GM23338 (cell line): ENCODE results near the gene TAGLN2. TPM values are rescaled to one million over a fixed set of nuclear protein-coding genes. Genes with fewer than 3 reads are reported as not detected.

ENCODE experiments used
- ATAC-seq: fragments of 200-7000 bp; cut with Tn5 transposase; 3 replicates; pipeline ENCODE4 v1.9.1; 2020
- DNase-seq: peaks from one replicate; pipeline ENCODE4 v3.0.0-alpha.2; 2015; ENCODE audit warnings: low spot score
- H2AFZ ChIP-seq: fragments of 200-600 bp; sonication (generic); 2 replicates; pipeline ENCODE4 v1.8.0; 2016; ENCODE audit warnings: antibody characterized with exemption, mild to moderate bottlenecking, moderate library complexity
- H3F3A ChIP-seq: fragments of 200-600 bp; sonication (generic); replicated peaks from 2 replicates; pipeline ENCODE4 v1.8.0; 2017; ENCODE audit warnings: antibody characterized with exemption, mixed run types, low read depth
- H3K27ac ChIP-seq: fragments of 200-600 bp; sonication (generic); 2 replicates; pipeline ENCODE4 v1.6.1; 2016; ENCODE audit warnings: low read depth
- H3K27me3 ChIP-seq: fragments of 200-600 bp; sonication (generic); 2 replicates; pipeline ENCODE4 v1.8.0; 2016; ENCODE audit warnings: mild to moderate bottlenecking, mixed run types, moderate library complexity; ENCODE audit not compliant: insufficient read depth
- H3K36me3 ChIP-seq: fragments of 200-600 bp; sonication (generic); 2 replicates; pipeline ENCODE4 v1.8.0; 2016; ENCODE audit warnings: mild to moderate bottlenecking; ENCODE audit not compliant: insufficient read depth
- H3K4me1 ChIP-seq: fragments of 200-600 bp; sonication (generic); 2 replicates; pipeline ENCODE4 v1.8.0; 2016; ENCODE audit warnings: mild to moderate bottlenecking, moderate library complexity; ENCODE audit not compliant: insufficient read depth
- H3K4me2 ChIP-seq: fragments of 200-600 bp; sonication (generic); 2 replicates; pipeline ENCODE4 v1.7.1; 2017; ENCODE audit warnings: mixed run types
- H3K4me3 ChIP-seq: fragments of 200-600 bp; sonication (generic); 2 replicates; pipeline ENCODE4 v1.6.1; 2016; ENCODE audit warnings: mixed run types
- H3K79me2 ChIP-seq: fragments of 200-600 bp; sonication (generic); replicated peaks from 2 replicates; pipeline ENCODE4 v1.8.0; 2017; ENCODE audit warnings: mild to moderate bottlenecking; ENCODE audit not compliant: insufficient read depth
- H3K9me2 ChIP-seq: fragments of 200-600 bp; sonication (generic); 2 replicates; pipeline ENCODE4 v1.8.0; 2017; ENCODE audit not compliant: insufficient read depth
- H4K20me1 ChIP-seq: fragments of 200-600 bp; sonication (generic); replicated peaks from 2 replicates; pipeline ENCODE4 v1.8.0; 2017; ENCODE audit warnings: mild to moderate bottlenecking; ENCODE audit not compliant: insufficient read depth
- H3K27ac Mint-ChIP-seq: 2 replicates; pipeline ENCODE4 v1.8.0; 2020; ENCODE audit warnings: inconsistent platforms, mild to moderate bottlenecking, moderate library complexity, mixed read lengths
- H3K27me3 Mint-ChIP-seq: 3 replicates; pipeline ENCODE4 v1.8.0; 2022; ENCODE audit warnings: low read depth, mild to moderate bottlenecking, moderate library complexity, mixed read lengths, inconsistent platforms; ENCODE audit not compliant: insufficient read depth, poor library complexity
- H3K36me3 Mint-ChIP-seq: 3 replicates; pipeline ENCODE4 v1.8.0; 2021; ENCODE audit warnings: low read depth, mild to moderate bottlenecking, inconsistent platforms, moderate library complexity, mixed read lengths
- H3K4me1 Mint-ChIP-seq: 3 replicates; pipeline ENCODE4 v1.8.0; 2020; ENCODE audit warnings: mild to moderate bottlenecking, inconsistent platforms, mixed read lengths
- H3K4me3 Mint-ChIP-seq: 3 replicates; pipeline ENCODE4 v1.8.0; 2021; ENCODE audit warnings: moderate library complexity, mild to moderate bottlenecking, inconsistent platforms, mixed read lengths
- H3K9me3 Mint-ChIP-seq: 3 replicates; pipeline ENCODE4 v1.8.0; 2020; ENCODE audit warnings: moderate library complexity, mild to moderate bottlenecking, inconsistent platforms, mixed read lengths
- CREB1 ChIP-seq: fragments of 250-450 bp; sonication (Bioruptor Pico); IDR thresholded peaks from 2 replicates; pipeline ENCODE4 v1.5.0; 2020; ENCODE audit warnings: low read depth, mild to moderate bottlenecking, moderate library complexity
- EZH2phosphoT487 ChIP-seq: fragments of 200-600 bp; sonication (generic); IDR thresholded peaks from one replicate; pipeline ENCODE4 v1.8.1; 2018; ENCODE audit warnings: antibody characterized with exemption; ENCODE audit not compliant: unreplicated experiment
- JUNB ChIP-seq: IDR thresholded peaks from one replicate; pipeline ENCODE4 v1.6.1; 2016; ENCODE audit warnings: antibody characterized with exemption; ENCODE audit not compliant: unreplicated experiment
- NANOG ChIP-seq: IDR thresholded peaks from 2 replicates; pipeline ENCODE4 v1.6.1; 2016; ENCODE audit warnings: antibody characterized with exemption, borderline replicate concordance
- REST ChIP-seq: IDR thresholded peaks from one replicate; pipeline ENCODE4 v1.6.1; 2018; ENCODE audit warnings: antibody characterized with exemption; ENCODE audit not compliant: unreplicated experiment
- STAT1 ChIP-seq: IDR thresholded peaks from one replicate; pipeline ENCODE4 v1.6.1; 2016; ENCODE audit warnings: antibody characterized with exemption; ENCODE audit not compliant: unreplicated experiment
- ZNF331 ChIP-seq: fragments of 250-450 bp; sonication (Bioruptor Pico); IDR thresholded peaks from 2 replicates; pipeline ENCODE4 v1.5.0; 2020; ENCODE audit warnings: low read depth, mild to moderate bottlenecking, moderate library complexity
- polyA plus RNA-seq: library from polyadenylated mRNA; unstranded; fragments of >200 nt; fragmentation: Nextera tagmentation; extraction: Ambion mirVana; gene quantifications from 2 replicates; pipeline ENCODE4 v1.2.1, GENCODE V29; 2016
- total RNA-seq: library from RNA; depleted of rRNA; stranded (reverse); fragments of >200 nt; shearing (Covaris generic); gene quantifications from 2 replicates; pipeline ENCODE4 v1.2.3, GENCODE V29; 2014
- TF ChIP-seq, protein P1 (sequence below): IDR thresholded peaks from 2 replicates; pipeline ENCODE4 v1.6.1; 2016; ENCODE audit warnings: antibody characterized with exemption
- TF ChIP-seq, protein P2 (sequence below), 2 experiments: fragments of 200-600 bp in 1 of 2; sonication (generic) in 1 of 2; conservative IDR thresholded peaks; 2 replicates each; pipeline versions ENCODE4 v1.5.1 to v1.6.1; 2016 to 2017; ENCODE audit warnings: antibody characterized with exemption in 2 of 2, low read depth in 2 of 2, mild to moderate bottlenecking in 2 of 2, moderate library complexity in 1 of 2
- TF ChIP-seq, protein P3 (sequence below): fragments of 250-450 bp; sonication (Bioruptor Pico); IDR thresholded peaks from 2 replicates; pipeline ENCODE4 v1.5.0; 2020; ENCODE audit warnings: mild to moderate bottlenecking, moderate library complexity

TAGLN2 gene
- total and polyA plus RNA-seq, 2 experiments from 2014 or later = 58.2 to 60.1 TPM

DNA sequence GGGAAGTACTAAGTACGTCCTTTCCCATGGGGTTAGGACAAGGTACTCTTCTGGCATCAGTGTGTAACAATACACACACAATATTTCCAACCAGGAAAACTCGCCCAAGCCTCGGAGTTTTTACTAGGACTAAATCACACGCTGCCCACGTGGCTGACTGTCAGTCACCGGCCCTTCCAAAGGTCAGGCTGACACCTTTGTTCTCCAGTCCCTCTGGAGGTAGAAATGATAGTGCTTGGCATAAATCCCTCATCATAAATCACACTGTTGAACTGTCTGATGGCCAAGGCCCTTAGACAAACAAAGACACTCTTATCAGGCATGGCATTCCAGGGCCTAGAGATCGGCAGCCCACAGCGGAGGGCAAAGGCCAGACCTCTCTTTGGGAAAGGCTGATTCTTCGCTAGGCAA is 45.6 kb upstream of the TAGLN2 start:
- H4K20me1 ChIP-seq = no peaks in the 10 kb centered on the region
- no peaks in the 10 kb centered on the region for H3F3A ChIP-seq
- no peaks in the 10 kb centered on the region for H3K79me2 ChIP-seq
- no peak overlapping the region for H3K4me3 Mint-ChIP-seq
- no peaks in the 10 kb centered on the region for H3K36me3 Mint-ChIP-seq
- no peaks in the 10 kb centered on the region for H3K9me2 ChIP-seq
- no peak overlapping the region for H3K27ac Mint-ChIP-seq
- ATAC-seq (no peak), DNase-seq (no peak)
- H3K4me1 ChIP-seq = no peaks in the 10 kb centered on the region
- H3K4me1 Mint-ChIP-seq = no peaks in the 10 kb centered on the region
- H3K4me2 ChIP-seq = no peak overlapping the region
- no peak overlapping the region for H2AFZ ChIP-seq
- no peak overlapping the region for H3K27ac ChIP-seq
- no peaks in the 10 kb centered on the region for H3K27me3 ChIP-seq
- no peak overlapping the region for H3K4me3 ChIP-seq
- no peaks in the 10 kb centered on the region for H3K9me3 Mint-ChIP-seq
- no peaks in the 10 kb centered on the region for H3K36me3 ChIP-seq
- H3K27me3 Mint-ChIP-seq = peaks cover 3% of the 10 kb centered on the region
- TF ChIP-seq CREB1 (CRISPR knock-in tag) (no peak), ZNF331 (CRISPR knock-in tag) (no peak)

- Histone ChIP-seq H3K4me3 (no peak overlapping the region), H3K36me3 (no peaks in the 10 kb centered on the region), H3K79me2 (no peaks in the 10 kb centered on the region), H3K27ac (no peak overlapping the region), H3K27me3 (no peaks in the 10 kb centered on the region), H3K4me1 (peaks cover 7% of the 10 kb centered on the region; the same call in 1 of the 2 replicates), H3F3A (no peaks in the 10 kb centered on the region), H3K9me2 (no peaks in the 10 kb centered on the region), H4K20me1 (no peaks in the 10 kb centered on the region), H3K4me2 (no peak overlapping the region), H2AFZ (no peak overlapping the region)
- Mint-ChIP-seq H3K27me3 (peaks cover 3% of the 10 kb centered on the region), H3K4me3 (no peak overlapping the region), H3K9me3 (no peaks in the 10 kb centered on the region), H3K4me1 (no peaks in the 10 kb centered on the region; the same call in 1 of the 3 replicates), H3K36me3 (no peaks in the 10 kb centered on the region), H3K27ac (no peak overlapping the region)
- no peak for DNase-seq
- no peak for ATAC-seq
- no peak for TF ChIP-seq JUNB
- TF ChIP-seq NANOG = no peak
- no peak for TF ChIP-seq EZH2phosphoT487
- no peak for TF ChIP-seq STAT1
- TF ChIP-seq, protein P1, sequence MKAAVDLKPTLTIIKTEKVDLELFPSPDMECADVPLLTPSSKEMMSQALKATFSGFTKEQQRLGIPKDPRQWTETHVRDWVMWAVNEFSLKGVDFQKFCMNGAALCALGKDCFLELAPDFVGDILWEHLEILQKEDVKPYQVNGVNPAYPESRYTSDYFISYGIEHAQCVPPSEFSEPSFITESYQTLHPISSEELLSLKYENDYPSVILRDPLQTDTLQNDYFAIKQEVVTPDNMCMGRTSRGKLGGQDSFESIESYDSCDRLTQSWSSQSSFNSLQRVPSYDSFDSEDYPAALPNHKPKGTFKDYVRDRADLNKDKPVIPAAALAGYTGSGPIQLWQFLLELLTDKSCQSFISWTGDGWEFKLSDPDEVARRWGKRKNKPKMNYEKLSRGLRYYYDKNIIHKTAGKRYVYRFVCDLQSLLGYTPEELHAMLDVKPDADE = no peak
- TF ChIP-seq ZNF331 (CRISPR knock-in tag) = no peak
- TF ChIP-seq, protein P2, sequence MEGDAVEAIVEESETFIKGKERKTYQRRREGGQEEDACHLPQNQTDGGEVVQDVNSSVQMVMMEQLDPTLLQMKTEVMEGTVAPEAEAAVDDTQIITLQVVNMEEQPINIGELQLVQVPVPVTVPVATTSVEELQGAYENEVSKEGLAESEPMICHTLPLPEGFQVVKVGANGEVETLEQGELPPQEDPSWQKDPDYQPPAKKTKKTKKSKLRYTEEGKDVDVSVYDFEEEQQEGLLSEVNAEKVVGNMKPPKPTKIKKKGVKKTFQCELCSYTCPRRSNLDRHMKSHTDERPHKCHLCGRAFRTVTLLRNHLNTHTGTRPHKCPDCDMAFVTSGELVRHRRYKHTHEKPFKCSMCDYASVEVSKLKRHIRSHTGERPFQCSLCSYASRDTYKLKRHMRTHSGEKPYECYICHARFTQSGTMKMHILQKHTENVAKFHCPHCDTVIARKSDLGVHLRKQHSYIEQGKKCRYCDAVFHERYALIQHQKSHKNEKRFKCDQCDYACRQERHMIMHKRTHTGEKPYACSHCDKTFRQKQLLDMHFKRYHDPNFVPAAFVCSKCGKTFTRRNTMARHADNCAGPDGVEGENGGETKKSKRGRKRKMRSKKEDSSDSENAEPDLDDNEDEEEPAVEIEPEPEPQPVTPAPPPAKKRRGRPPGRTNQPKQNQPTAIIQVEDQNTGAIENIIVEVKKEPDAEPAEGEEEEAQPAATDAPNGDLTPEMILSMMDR (conservative IDR thresholded peaks at IDR 0.05; ENCODE audit: low read depth in 2 of 2) = no peak
- TF ChIP-seq, protein P3, sequence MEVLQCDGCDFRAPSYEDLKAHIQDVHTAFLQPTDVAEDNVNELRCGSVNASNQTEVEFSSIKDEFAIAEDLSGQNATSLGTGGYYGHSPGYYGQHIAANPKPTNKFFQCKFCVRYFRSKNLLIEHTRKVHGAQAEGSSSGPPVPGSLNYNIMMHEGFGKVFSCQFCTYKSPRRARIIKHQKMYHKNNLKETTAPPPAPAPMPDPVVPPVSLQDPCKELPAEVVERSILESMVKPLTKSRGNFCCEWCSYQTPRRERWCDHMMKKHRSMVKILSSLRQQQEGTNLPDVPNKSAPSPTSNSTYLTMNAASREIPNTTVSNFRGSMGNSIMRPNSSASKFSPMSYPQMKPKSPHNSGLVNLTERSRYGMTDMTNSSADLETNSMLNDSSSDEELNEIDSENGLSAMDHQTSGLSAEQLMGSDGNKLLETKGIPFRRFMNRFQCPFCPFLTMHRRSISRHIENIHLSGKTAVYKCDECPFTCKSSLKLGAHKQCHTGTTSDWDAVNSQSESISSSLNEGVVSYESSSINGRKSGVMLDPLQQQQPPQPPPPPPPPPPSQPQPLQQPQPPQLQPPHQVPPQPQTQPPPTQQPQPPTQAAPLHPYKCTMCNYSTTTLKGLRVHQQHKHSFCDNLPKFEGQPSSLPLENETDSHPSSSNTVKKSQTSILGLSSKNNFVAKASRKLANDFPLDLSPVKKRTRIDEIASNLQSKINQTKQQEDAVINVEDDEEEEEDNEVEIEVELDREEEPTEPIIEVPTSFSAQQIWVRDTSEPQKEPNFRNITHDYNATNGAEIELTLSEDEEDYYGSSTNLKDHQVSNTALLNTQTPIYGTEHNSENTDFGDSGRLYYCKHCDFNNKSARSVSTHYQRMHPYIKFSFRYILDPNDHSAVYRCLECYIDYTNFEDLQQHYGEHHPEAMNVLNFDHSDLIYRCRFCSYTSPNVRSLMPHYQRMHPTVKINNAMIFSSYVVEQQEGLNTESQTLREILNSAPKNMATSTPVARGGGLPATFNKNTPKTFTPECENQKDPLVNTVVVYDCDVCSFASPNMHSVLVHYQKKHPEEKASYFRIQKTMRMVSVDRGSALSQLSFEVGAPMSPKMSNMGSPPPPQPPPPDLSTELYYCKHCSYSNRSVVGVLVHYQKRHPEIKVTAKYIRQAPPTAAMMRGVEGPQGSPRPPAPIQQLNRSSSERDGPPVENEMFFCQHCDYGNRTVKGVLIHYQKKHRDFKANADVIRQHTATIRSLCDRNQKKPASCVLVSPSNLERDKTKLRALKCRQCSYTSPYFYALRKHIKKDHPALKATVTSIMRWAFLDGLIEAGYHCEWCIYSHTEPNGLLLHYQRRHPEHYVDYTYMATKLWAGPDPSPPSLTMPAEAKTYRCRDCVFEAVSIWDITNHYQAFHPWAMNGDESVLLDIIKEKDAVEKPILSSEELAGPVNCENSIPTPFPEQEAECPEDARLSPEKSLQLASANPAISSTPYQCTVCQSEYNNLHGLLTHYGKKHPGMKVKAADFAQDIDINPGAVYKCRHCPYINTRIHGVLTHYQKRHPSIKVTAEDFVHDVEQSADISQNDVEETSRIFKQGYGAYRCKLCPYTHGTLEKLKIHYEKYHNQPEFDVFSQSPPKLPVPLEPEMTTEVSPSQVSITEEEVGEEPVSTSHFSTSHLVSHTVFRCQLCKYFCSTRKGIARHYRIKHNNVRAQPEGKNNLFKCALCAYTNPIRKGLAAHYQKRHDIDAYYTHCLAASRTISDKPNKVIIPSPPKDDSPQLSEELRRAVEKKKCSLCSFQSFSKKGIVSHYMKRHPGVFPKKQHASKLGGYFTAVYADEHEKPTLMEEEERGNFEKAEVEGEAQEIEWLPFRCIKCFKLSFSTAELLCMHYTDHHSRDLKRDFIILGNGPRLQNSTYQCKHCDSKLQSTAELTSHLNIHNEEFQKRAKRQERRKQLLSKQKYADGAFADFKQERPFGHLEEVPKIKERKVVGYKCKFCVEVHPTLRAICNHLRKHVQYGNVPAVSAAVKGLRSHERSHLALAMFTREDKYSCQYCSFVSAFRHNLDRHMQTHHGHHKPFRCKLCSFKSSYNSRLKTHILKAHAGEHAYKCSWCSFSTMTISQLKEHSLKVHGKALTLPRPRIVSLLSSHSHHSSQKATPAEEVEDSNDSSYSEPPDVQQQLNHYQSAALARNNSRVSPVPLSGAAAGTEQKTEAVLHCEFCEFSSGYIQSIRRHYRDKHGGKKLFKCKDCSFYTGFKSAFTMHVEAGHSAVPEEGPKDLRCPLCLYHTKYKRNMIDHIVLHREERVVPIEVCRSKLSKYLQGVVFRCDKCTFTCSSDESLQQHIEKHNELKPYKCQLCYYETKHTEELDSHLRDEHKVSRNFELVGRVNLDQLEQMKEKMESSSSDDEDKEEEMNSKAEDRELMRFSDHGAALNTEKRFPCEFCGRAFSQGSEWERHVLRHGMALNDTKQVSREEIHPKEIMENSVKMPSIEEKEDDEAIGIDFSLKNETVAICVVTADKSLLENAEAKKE (CRISPR knock-in tag) = no peak
- TF ChIP-seq REST = no peak
These were observed 43.6 kb upstream of the TAGLN2 start for GRCh38 chr1:159968901-159969300.
